GM19452 (cell line): ENCODE results near the gene PLSCR3.

Experiments used
- ATAC-seq: cut with Tn5 transposase; IDR thresholded peaks from one replicate; pipeline ENCODE4 v1.9.1; 2021; ENCODE audit not compliant: unreplicated experiment

Gene PLSCR3

DNA sequence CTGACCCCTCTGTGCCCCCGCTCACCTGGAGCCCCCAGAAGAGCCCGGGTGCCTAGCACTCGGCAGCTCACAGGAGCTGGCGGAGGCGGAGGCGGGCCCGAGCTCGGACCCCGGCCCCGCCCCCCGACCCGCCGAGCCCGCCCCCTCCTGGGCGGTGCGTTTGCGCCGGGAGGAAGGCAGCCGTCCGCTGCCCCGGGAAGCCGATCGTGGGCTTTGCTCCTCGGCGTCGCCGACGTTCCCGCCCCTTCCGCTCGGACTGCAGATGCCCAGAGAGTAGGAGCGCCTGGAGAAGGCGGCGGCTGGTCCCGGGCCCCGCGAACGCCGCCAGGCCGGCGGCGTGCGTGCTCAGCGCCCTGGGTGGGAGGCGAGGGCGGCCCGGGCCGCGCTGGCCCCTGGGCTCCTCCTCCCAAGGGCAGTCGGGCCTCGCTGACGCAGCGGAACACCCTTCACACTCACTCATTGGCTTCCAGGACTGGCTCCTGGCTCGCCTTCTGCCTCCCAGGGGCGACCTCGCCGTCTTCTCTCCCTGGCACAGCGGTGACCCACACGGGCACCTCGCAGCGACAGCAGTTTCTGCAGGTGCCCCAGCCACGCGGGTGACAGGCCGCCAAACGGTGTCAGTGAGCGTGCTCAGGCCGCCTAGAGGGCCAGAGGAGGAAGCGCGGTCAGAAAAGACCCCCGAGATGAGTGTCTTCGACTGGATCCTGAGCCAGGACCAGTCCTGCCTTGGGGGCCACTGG, at the start of gene PLSCR3:
PLSCR3 (minus strand) TSS at position 74 of the 740 bp plus-strand sequence. CDS start 415 bp downstream, outside the sequence.
- ATAC-seq, result peak; percentile 73

DNA sequence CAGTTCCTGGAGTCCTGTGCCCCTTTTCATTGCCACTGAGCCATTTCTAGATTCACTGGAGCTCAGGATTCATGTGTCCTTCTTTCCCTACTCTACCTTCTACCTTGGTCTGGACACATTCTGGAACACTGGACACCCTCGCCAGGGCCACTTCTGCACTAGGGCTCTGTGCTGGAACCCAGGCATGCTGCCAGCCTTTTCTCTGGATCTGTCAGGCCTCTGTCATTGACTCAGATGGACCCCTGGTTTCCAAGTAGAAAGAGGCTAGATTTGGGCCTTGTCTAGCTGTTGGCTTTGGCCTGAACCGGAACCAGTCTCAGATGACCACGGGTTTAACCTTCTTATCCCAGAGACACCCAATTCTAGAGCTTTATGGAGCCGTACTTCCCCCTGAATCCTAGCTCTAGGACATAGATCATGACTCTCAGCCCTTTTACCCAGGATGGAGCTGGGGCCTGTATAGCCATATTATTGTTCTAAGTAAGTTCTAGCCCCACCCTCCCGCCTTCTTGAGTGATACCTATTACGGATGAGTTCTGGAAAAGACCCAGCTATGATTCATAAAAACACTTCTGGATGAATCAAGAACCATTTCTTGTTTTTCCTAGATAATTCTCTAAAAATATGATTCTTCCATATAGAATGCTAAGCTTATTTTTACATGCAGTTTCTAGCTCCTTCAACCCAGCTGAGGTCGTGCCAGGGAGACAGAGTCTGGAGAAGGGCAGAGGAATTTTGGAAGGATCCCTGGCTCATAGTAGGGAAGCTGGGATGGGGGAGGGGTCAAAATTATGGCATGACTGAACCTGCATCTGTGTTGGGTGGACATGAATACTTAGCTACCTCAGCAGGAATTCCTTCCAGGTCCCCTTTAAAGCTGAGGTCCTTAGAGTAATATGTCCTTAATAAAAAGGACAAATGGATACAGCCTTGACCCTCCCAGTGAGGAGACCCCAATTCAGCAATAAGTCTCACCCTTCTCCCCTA, 49.5 kb upstream of the PLSCR3 start:
- ATAC-seq, result no peak

DNA sequence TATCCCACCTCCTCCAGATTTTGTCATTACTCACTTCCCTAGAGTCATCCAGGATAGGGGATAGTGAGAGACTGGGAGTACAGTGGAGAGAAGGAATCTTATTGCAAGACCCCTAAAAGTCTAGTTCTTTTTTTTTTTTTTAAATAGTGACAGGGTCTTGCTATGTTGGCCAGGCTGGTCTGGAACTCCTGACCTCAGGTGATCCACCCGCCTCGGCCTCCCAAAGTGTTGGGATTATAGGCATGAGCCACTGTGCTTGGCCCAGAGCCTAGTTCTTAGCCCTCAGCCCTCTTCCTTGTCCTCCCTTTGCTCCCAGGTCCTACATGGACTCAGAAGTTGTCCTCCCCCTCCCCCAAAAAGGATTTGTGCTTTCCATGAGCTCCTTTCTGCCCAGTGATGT, 47.8 kb upstream of the PLSCR3 start:
- ATAC-seq, result no peak

DNA sequence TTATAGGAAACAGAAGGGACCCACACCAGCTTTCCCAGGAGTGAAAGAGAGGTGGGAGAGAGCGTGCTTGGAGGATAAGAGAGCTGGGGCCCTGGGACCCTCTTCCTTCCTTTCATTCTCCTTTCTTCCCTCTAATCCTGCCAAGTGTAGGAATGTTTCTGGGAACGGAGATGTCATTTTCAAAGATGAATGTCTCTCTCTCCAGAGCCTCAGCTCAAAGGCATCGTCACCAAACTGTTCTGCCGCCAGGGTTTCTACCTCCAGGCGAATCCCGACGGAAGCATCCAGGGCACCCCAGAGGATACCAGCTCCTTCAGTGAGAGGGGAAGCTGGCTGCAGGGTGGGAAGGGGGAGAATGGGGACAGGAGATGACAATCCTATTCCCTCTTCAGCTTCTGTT, 46.9 kb upstream of the PLSCR3 start:
- no peak for ATAC-seq

DNA sequence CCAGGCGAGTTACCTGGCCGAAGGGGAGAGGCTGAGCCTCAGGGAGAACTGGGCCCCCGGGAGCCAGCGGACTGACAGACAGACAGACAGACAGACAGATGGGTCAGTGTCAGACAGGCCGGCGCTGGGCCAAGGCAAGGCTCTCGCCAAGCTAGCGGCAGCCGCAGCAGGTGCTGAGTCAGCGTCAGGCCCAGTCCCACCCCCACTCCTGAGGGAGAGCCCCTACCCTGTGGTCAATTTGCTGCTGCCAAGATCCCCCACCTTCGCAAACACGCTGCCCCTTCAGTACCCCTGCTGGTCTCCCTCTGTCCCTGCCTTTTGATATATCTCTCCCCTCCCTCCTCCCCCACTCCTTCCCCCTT, 46.5 kb upstream of the PLSCR3 start:
- ATAC-seq, result no peak

DNA sequence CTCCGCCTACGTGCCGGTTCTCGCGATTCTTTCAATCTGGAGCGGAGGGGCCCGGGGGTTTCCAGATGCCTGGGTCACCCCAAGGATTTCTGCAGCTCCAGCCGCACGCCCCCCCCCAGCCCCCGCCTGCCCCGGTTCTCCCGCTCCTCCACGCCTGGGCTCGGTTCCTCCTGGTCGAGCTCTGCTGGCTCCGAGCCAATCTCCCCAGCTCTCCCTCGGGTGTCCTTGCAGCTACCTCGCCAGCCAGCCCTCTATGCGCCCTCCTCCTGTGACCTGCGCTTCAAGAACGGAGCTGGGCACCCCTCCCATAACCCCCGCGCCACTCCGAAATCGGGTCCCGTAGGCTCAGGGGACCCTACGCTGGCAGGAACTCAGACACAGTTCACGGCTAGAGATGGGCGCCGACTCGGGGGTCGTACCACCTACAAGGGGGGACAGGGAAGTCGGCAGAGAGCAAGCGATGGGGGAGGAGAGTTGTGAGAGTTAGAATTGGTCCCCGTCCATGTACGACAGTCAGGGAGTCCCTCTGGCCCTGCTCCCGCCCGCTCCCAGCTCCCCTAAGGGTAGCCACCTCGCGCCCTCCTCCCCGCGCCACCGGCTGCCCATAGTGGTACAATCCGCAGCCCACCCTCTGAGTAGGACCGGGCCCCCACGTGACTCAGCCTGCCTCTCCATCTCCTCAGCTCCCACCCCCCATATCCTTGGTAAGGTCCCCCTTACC, 45.9 kb upstream of the PLSCR3 start:
- no peak for ATAC-seq

DNA sequence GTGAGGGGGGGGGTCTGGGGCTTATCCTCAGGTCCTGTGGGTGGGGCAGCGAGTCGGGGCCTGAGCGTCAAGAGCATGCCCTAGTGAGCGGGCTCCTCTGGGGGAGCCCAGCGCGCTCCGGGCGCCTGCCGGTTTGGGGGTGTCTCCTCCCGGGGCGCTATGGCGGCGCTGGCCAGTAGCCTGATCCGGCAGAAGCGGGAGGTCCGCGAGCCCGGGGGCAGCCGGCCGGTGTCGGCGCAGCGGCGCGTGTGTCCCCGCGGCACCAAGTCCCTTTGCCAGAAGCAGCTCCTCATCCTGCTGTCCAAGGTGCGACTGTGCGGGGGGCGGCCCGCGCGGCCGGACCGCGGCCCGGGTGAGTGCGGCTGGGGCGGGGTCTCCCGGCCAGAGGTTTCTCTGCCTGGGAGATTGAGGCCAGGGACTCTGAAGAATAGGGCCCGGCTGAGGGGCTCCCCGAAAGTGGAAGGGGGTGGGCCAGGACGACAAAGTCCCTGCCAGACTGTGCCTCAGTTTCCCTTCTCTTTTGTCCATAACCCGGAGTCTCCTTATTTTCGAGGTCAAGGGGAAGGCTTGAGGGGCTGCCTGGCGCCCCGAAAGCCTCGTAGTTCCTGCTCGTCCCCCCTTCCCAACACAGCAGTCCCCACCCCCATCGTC, 45.3 kb upstream of the PLSCR3 start, which contains the start of gene FGF11:
FGF11 (plus strand) TSS at position 51 of the 651 bp plus-strand sequence; CDS start at position 160, 109 bp downstream.
- no peak for ATAC-seq

DNA sequence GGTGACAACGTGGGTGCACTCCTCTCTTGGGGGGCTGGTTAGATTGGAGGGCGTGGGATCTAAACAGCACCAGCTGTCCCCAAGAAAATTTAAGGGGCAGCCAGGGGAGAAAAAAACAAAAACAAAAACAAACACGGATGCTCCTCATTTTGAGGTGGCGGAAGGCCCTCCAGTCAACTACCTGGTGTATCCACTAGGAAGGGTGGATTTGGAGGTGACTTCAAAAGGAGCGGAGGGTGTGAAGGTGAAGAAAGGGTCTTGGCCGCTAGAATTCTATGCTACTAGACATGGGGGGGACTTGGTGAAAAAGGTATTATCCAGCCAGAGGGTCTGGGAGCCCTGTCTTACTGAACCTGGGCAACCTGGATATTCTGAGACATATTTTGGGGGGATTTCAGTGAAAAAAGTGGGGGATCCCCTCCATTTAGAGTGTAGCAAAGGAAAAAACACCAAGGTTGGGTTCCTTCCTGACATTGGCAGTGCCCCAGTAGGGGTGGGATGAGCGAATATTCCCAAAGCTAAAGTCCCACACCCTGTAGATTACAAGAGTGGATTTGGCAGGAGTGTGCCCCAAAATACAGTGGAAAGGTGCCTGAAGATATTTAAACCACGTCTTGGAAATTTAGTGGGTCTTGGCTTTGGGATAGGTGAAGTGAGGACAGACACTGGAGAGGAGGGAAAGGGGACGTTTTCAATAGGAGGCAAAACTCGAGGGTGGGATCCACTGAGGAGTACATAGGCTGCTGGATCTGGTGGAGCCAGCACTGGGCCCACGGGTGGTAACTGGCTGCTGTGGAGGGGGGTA, 44.5 kb upstream of the PLSCR3 start:
- ATAC-seq, result no peak

DNA sequence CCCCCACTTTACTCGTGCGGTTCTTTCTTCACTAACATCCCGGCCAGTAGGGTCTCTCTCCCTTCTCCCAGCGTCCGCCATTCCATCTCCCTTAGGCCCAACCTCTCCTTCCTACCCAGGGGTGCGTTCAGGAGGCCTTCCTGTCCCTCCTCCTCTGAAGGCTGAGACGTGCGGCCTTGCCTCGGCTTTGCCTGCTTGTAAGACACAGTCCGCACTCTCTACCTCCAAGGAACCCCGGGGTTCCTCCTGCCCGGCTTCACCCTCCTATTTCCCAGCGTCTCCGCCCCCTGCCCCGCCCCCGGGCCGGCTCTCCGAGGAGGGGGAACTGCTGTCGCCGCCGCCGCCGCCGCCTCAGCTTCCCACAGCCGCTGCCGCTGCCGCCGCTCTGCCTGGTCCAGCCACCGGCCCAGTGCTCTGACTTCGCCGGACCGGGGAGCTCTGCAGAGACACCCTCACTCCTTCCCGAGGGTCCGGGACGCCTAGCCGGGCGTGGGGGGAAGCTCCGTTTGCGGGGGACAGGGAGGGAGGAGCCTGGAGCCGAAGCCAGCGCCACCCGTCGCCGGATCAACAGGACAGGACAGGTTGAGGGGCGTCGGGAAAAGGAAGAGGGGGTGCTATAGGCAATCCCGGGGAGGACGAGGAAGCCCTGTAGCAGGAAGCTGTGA, 43.8 kb upstream of the PLSCR3 start:
- ATAC-seq, result no peak

DNA sequence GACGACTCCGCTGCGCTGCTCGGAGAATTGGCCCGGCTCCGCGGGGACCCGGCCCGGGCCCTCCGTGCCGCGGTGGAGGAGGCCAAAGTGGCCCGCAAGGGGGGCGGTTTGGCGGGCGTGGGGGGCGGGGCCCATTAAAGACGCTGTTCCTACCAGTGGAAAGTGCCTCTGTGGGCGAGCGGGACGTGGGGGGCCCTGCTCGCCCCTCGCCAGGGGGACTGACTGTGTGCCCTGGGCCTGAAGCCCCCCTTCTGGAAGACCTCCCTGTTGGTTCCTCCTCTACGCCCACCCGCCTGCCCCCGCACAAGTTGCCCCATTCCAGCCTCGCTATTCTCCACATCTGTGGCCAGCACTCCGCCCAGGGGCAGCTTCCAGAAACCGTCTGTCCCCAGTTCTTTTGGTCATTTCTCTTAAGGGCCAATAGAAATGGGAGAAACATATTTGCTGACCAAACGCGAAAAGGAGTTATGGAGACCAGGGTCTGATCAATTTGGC, 43.1 kb upstream of the PLSCR3 start:
- ATAC-seq, result no peak

DNA sequence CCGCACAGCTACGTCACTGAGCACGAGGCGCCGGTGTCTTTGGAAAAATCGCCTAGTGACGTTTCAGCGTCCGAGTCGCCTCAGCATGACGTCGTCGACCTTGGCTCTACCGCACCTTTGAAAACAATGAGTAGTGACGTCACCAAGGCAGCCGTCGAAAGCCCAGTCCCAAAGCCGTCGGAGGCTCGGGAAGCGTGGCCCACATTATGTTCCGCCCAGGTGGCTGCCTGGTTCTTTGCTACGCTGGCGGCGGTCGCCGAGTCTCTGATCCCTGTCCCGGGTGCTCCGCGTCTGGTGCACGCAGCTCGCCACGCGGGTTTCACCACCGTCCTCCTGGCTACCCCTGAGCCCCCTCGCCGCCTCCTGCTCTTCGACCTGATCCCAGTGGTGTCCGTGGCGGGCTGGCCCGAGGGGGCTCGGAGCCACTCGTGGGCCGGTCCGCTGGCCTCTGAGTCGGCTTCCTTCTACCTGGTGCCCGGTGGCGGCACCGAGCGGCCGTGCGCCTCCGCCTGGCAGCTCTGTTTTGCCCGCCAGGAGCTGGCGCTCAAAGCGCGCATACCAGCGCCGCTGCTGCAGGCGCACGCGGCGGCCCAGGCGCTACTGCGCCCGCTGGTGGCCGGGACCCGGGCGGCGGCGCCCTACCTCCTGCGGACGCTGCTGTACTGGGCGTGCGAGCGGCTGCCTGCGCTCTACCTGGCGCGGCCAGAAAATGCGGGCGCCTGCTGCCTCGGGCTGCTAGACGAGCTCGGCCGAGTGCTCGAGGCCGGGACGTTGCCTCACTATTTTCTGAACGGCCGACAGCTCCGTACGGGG, 42.4 kb upstream of the PLSCR3 start:
- ATAC-seq, result no peak

DNA sequence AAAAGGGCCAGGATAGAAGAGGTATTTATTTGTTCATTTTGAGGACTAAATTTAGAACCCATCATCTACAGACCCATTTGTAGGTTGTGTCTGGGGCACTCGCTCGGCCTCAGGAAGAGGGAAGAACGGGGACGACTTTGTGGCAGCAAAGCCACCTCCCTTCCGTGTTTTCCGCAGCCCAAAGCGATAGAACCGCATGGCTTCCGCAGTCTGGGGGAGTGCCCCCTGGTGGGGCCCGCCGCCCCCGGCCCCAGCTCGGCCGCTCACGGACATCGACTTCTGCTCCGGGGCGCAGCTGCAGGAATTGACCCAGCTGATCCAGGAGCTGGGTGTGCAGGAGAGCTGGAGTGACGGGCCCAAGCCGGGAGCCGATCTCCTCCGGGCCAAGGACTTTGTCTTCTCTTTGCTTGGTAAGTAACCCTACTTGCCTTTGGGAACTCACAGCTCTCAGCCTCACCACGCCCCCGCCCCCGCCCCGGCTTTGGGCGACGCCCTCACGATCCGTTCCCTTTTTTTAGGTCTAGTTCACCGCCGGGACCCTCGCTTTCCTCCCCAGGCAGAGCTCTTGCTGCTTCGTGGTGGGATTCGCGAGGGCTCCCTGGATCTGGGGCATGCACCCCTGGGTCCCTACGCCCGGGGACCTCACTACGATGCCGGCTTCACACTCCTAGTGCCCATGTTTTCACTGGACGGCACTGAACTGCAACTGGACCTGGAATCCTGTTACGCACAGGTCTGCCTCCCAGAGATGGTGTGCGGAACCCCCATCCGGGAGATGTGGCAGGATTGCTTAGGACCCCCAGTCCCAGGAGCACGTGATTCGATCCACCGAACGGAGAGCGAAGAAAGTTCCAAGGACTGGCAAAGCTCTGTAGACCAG, 41.6 kb upstream of the PLSCR3 start:
- peak; percentile 24 for ATAC-seq

DNA sequence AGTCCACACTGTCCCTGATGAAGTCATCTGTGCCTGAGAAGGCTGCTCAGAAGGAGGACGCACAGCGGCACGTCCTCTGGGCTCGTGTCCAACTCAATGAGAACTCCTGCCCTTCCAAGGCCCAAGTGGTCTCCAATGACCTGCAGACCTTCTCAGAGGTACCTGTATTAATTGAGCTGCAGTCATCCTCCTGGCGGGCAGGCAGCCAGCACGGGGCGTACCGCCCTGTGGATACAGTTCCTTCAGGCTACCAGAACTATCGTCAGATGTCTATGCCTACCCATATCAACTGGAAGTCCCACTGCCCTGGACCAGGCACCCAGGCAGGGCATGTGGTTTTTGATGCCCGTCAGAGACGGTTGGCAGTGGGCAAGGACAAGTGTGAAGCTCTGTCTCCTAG, 38.0 kb upstream of the PLSCR3 start:
- no peak for ATAC-seq

DNA sequence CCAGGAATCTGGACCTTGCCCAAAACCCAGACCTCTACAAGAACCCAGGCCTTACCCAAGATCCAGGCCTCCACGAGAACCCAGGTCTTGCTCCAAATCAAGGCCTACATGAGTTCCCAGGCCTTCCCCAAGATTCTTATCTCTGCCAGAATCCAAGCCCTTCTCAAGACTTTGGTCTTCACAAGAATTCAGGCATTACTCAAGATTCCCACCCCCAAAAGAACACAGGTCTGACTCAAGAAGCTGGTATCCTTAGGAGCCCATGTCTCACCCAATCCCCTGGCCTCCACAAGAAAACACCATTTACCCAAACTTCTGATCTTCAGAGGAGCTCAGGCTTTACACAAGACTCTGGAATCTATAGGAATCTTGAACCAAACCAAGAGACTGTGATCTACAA, 36.9 kb upstream of the PLSCR3 start:
- no peak for ATAC-seq

DNA sequence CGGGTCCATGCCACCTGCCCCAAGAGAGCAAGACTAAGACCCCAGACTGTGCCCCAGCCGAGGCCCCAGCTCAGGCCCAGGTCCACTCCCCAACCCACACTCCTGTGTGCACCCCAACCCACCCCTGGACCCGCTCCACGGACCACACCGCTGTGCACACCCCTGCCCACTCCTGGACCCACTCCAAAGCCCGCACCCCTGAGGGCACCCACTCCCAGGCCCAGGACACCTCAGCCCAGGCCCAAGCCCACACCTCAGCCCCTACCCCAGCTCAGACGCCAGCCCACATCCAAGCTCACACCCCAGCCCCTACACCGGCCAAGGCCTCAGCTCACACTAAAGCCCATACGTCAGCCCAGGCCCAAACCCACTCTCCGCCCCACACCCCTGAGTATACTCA, 35.4 kb upstream of the PLSCR3 start:
- ATAC-seq, result no peak

DNA sequence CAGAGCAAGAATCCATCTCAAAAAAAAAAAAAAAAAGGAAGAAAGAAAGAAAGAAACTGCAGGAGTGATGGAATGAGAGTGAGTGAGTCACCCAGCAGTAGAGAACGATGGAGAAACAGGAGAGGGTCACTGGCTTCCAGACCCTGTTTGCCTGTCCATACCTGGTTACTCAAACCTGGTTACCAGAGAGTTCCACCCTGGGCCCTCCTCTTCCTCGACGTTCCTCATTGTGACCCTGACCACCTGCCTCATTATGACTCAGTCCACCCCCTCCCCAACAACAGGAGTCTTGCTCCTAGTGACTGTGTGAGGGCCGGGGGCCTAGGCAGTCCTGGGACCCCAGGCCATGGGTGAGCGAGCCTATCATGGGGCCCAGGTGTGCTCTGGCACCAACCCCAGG, 34.2 kb upstream of the PLSCR3 start, which contains the start of gene SPEM3:
SPEM3 (plus strand) TSS at position 301 of the 400 bp plus-strand sequence; CDS start at position 347, 46 bp downstream.
- no peak for ATAC-seq

DNA sequence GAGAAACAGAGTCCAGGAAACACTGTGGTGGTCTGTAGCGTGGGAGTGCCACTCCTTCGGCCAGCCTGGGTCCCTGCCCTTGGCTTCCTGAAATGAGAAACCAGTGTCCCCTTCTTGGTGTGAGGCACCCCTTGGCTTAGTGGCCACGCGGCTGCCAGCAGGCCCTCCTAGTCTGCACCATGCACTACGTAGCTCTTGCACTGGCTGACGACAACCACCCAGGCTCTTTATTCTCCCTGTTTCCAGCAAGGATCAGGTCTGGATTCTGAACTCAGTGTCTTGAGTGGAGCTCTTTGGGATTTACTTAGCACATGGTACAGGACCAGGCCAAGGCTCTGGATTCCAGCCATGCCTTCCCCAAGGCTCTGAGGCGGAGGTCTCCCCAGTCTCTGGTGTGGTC, 33.2 kb upstream of the PLSCR3 start:
- no peak for ATAC-seq
